ENCODE measurements around the gene KRTAP5-5.

GRCh38 chr11:1581976-1582375 is 47.6 kb upstream of the KRTAP5-5 start:
- TF ChIP-seq CTCF (IDR thresholded peaks at IDR 0.05) (no peak), EP300 (IDR thresholded peaks at IDR 0.05) (no peak), POLR2AphosphoS5 (IDR thresholded peaks at IDR 0.05) (no peak), POLR2A (IDR thresholded peaks at IDR 0.05; ENCODE audit: low read depth) (no peak)

All from esophagus muscularis mucosa (tissue), 4 donors.